ENCODE data around the gene NDUFAF2. TPM values are rescaled to one million over a fixed set of nuclear protein-coding genes. Genes with fewer than 3 reads are reported as not detected.

The NDUFAF2 gene
- total and polyA plus RNA-seq, 2 of the 13 experiments (the other 11 are each of a cell fraction or from before 2014, with no cell fraction given) = 34.0 to 78.4 TPM

DNA sequence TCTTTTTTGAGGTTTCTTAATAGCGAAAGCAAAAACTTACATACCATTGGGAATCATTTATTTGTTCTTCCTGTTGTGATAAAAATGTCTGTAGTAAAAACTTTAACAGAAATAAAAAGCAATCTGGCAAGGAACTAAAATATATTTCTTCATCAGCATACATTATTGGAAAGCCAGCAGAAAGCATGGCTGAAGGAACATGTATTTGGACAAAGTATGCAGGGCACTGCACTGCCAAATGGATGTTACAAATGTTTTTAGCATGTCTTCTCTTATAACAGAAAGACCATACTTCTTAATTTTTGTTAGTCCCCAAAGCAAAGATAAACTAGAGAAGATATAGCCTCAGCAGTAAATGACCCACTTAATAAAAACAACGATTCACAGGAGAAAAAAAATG, 136.7 kb downstream of the NDUFAF2 start (continued):
- TF ChIP-seq KLF15 (CRISPR knock-in tag; IDR thresholded peaks at IDR 0.05; ENCODE audit: borderline replicate concordance) (no peak), MTA1 (CRISPR knock-in tag; IDR thresholded peaks at IDR 0.05; ENCODE audit: borderline replicate concordance) (no peak), BCL6 (CRISPR knock-in tag; IDR thresholded peaks at IDR 0.05) (no peak), XRCC5 (optimal IDR thresholded peaks at IDR 0.05; ENCODE audit: low read length) (no peak), ETV5 (CRISPR knock-in tag; IDR thresholded peaks at IDR 0.05; ENCODE audit: borderline replicate concordance) (no peak), ZKSCAN8 (CRISPR knock-in tag; IDR thresholded peaks at IDR 0.05; ENCODE audit: borderline replicate concordance) (no peak), ZNF839 (CRISPR knock-in tag; IDR thresholded peaks at IDR 0.05; ENCODE audit: borderline replicate concordance) (no peak), HDAC6 (IDR thresholded peaks at IDR 0.05; ENCODE audit: low read depth, low read length) (no peak)
- TF ChIP-seq, protein P1, sequence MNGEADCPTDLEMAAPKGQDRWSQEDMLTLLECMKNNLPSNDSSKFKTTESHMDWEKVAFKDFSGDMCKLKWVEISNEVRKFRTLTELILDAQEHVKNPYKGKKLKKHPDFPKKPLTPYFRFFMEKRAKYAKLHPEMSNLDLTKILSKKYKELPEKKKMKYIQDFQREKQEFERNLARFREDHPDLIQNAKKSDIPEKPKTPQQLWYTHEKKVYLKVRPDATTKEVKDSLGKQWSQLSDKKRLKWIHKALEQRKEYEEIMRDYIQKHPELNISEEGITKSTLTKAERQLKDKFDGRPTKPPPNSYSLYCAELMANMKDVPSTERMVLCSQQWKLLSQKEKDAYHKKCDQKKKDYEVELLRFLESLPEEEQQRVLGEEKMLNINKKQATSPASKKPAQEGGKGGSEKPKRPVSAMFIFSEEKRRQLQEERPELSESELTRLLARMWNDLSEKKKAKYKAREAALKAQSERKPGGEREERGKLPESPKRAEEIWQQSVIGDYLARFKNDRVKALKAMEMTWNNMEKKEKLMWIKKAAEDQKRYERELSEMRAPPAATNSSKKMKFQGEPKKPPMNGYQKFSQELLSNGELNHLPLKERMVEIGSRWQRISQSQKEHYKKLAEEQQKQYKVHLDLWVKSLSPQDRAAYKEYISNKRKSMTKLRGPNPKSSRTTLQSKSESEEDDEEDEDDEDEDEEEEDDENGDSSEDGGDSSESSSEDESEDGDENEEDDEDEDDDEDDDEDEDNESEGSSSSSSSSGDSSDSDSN (CRISPR knock-in tag; IDR thresholded peaks at IDR 0.05) = no peak
- TF ChIP-seq, protein P2, sequence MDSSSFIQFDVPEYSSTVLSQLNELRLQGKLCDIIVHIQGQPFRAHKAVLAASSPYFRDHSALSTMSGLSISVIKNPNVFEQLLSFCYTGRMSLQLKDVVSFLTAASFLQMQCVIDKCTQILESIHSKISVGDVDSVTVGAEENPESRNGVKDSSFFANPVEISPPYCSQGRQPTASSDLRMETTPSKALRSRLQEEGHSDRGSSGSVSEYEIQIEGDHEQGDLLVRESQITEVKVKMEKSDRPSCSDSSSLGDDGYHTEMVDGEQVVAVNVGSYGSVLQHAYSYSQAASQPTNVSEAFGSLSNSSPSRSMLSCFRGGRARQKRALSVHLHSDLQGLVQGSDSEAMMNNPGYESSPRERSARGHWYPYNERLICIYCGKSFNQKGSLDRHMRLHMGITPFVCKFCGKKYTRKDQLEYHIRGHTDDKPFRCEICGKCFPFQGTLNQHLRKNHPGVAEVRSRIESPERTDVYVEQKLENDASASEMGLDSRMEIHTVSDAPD (CRISPR knock-in tag; IDR thresholded peaks at IDR 0.05) = no peak
- TF ChIP-seq, protein P3, sequence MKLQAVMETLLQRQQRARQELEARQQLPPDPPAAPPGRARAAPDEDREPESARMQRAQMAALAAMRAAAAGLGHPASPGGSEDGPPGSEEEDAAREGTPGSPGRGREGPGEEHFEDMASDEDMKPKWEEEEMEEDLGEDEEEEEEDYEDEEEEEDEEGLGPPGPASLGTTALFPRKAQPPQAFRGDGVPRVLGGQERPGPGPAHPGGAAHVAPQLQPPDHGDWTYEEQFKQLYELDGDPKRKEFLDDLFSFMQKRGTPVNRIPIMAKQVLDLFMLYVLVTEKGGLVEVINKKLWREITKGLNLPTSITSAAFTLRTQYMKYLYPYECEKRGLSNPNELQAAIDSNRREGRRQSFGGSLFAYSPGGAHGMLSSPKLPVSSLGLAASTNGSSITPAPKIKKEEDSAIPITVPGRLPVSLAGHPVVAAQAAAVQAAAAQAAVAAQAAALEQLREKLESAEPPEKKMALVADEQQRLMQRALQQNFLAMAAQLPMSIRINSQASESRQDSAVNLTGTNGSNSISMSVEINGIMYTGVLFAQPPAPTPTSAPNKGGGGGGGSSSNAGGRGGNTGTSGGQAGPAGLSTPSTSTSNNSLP (IDR thresholded peaks at IDR 0.05; ENCODE audit: low read depth, low read length) = no peak
- TF ChIP-seq, protein P4, sequence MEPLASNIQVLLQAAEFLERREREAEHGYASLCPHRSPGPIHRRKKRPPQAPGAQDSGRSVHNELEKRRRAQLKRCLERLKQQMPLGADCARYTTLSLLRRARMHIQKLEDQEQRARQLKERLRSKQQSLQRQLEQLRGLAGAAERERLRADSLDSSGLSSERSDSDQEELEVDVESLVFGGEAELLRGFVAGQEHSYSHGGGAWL (CRISPR knock-in tag; IDR thresholded peaks at IDR 0.05) = no peak
- TF ChIP-seq, protein P5, sequence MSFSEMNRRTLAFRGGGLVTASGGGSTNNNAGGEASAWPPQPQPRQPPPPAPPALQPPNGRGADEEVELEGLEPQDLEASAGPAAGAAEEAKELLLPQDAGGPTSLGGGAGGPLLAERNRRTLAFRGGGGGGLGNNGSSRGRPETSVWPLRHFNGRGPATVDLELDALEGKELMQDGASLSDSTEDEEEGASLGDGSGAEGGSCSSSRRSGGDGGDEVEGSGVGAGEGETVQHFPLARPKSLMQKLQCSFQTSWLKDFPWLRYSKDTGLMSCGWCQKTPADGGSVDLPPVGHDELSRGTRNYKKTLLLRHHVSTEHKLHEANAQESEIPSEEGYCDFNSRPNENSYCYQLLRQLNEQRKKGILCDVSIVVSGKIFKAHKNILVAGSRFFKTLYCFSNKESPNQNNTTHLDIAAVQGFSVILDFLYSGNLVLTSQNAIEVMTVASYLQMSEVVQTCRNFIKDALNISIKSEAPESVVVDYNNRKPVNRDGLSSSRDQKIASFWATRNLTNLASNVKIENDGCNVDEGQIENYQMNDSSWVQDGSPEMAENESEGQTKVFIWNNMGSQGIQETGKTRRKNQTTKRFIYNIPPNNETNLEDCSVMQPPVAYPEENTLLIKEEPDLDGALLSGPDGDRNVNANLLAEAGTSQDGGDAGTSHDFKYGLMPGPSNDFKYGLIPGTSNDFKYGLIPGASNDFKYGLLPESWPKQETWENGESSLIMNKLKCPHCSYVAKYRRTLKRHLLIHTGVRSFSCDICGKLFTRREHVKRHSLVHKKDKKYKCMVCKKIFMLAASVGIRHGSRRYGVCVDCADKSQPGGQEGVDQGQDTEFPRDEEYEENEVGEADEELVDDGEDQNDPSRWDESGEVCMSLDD (CRISPR knock-in tag; IDR thresholded peaks at IDR 0.05; ENCODE audit: borderline replicate concordance) = no peak
